Loucy (cell line): ENCODE results near the gene TCL1A.

Experiments
- H2AFZ ChIP-seq: fragments of 200-600 bp; sonication (generic); 2 replicates; pipeline ENCODE4 v1.6.0; 2016; ENCODE audit warnings: antibody characterized with exemption, mild to moderate bottlenecking, low read length, moderate library complexity
- H3F3A ChIP-seq: fragments of 200-600 bp; 2 replicates; pipeline ENCODE4 v1.6.0; 2016; ENCODE audit warnings: antibody characterized with exemption, low read depth, mild to moderate bottlenecking
- H3K27me3 ChIP-seq: fragments of 200-600 bp; sonication (generic); 2 replicates; pipeline ENCODE4 v1.6.1; 2014; ENCODE audit warnings: low read length, mild to moderate bottlenecking; ENCODE audit not compliant: insufficient read depth, poor library complexity, severe bottlenecking
- H3K36me3 ChIP-seq: fragments of 200-600 bp; sonication (generic); 2 replicates; pipeline ENCODE4 v1.6.1; 2016; ENCODE audit warnings: low read length; ENCODE audit not compliant: insufficient read depth
- H3K4me1 ChIP-seq: fragments of 200-600 bp; sonication (generic); 2 replicates; pipeline ENCODE4 v1.5.1; 2014; ENCODE audit warnings: low read length, mild to moderate bottlenecking; ENCODE audit not compliant: insufficient read depth, poor library complexity, severe bottlenecking
- H3K4me2 ChIP-seq: fragments of 200-600 bp; sonication (generic); 2 replicates; pipeline ENCODE4 v1.6.0; 2014; ENCODE audit warnings: antibody characterized with exemption, low read length, low read depth, mild to moderate bottlenecking; ENCODE audit not compliant: poor library complexity, severe bottlenecking
- H3K4me3 ChIP-seq: fragments of 200-600 bp; sonication (generic); 2 replicates; pipeline ENCODE4 v1.5.1; 2014; ENCODE audit warnings: low read length, mild to moderate bottlenecking, mixed read lengths; ENCODE audit not compliant: poor library complexity, severe bottlenecking
- H3K79me2 ChIP-seq: fragments of 200-600 bp; sonication (generic); 2 replicates; pipeline ENCODE4 v1.6.1; 2014; ENCODE audit warnings: low read length; ENCODE audit not compliant: insufficient read depth
- H3K9ac ChIP-seq: fragments of 200-600 bp; sonication (generic); 2 replicates; pipeline ENCODE4 v1.6.0; 2014; ENCODE audit warnings: mild to moderate bottlenecking, low read depth, low read length, moderate library complexity; ENCODE audit not compliant: poor library complexity, severe bottlenecking
- H3K9me2 ChIP-seq: fragments of 200-600 bp; sonication (generic); replicated peaks from 2 replicates; pipeline ENCODE4 v1.6.1; 2016; ENCODE audit warnings: low read depth, low read length, mixed read lengths
- H3K9me3 ChIP-seq: fragments of 200-600 bp; sonication (generic); 2 replicates; pipeline ENCODE4 v1.6.1; 2014; ENCODE audit warnings: mild to moderate bottlenecking, antibody characterized with exemption, low read length, low read depth; ENCODE audit not compliant: insufficient read depth
- H4K20me1 ChIP-seq: fragments of 200-600 bp; sonication (generic); 2 replicates; pipeline ENCODE4 v1.6.0; 2014; ENCODE audit warnings: antibody characterized with exemption, low read length, mild to moderate bottlenecking; ENCODE audit not compliant: insufficient read depth, poor library complexity, severe bottlenecking
- EZH2phosphoT487 ChIP-seq: fragments of 200-600 bp; IDR thresholded peaks from 2 replicates; pipeline ENCODE4 v1.6.1; 2018; ENCODE audit warnings: antibody characterized with exemption, mild to moderate bottlenecking, moderate library complexity, borderline replicate concordance
- TF ChIP-seq, protein P1 (sequence below): fragments of 200-600 bp; sonication (generic); conservative IDR thresholded peaks from 2 replicates; pipeline ENCODE4 v1.5.1; 2014; ENCODE audit warnings: mild to moderate bottlenecking, antibody characterized with exemption, low read length

Gene TCL1A

DNA sequence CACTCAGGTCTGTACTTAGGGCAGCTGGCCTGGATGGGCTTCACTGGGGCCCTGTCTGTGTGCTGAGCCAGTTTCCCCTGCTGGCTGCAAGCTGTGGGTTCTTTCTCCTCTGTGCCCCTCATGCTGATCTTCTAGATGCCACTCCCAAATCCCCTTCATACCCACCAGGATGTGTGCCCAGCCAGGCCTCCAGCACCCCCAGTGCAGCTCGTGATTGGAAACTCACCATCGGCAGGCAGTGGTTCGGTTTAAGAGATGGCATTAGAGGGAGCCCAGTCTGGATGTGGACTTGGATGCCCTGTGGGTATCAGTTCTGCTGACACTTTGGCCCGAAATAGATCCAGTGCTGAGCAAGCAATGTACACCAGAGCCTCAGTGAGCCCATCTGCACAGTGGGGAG lies 21.8 kb downstream of the TCL1A start:
- Histone ChIP-seq H3K9ac (no peak overlapping the region), H3K4me1 (peaks cover 6% of the 10 kb centered on the region), H3K36me3 (no peaks in the 10 kb centered on the region), H3K27me3 (no peaks in the 10 kb centered on the region), H3F3A (no peaks in the 10 kb centered on the region), H3K4me2 (no peak overlapping the region), H2AFZ (no peak overlapping the region), H3K79me2 (no peaks in the 10 kb centered on the region), H3K9me3 (no peaks in the 10 kb centered on the region), H3K4me3 (no peak overlapping the region), H4K20me1 (no peaks in the 10 kb centered on the region), H3K9me2 (no peaks in the 10 kb centered on the region)
- TF ChIP-seq, protein P1, sequence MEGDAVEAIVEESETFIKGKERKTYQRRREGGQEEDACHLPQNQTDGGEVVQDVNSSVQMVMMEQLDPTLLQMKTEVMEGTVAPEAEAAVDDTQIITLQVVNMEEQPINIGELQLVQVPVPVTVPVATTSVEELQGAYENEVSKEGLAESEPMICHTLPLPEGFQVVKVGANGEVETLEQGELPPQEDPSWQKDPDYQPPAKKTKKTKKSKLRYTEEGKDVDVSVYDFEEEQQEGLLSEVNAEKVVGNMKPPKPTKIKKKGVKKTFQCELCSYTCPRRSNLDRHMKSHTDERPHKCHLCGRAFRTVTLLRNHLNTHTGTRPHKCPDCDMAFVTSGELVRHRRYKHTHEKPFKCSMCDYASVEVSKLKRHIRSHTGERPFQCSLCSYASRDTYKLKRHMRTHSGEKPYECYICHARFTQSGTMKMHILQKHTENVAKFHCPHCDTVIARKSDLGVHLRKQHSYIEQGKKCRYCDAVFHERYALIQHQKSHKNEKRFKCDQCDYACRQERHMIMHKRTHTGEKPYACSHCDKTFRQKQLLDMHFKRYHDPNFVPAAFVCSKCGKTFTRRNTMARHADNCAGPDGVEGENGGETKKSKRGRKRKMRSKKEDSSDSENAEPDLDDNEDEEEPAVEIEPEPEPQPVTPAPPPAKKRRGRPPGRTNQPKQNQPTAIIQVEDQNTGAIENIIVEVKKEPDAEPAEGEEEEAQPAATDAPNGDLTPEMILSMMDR: no peak
- no peak for TF ChIP-seq EZH2phosphoT487

- no peaks in the 10 kb centered on the region for H3K9me3 ChIP-seq
- H3K27me3 ChIP-seq: no peaks in the 10 kb centered on the region
- no peak overlapping the region for H3K9ac ChIP-seq
- H3F3A ChIP-seq: no peaks in the 10 kb centered on the region
- H4K20me1 ChIP-seq: no peaks in the 10 kb centered on the region
- H3K79me2 ChIP-seq: no peaks in the 10 kb centered on the region
- TF ChIP-seq, protein P1: no peak
- no peak overlapping the region for H2AFZ ChIP-seq
- H3K4me3 ChIP-seq: no peak overlapping the region
- no peak overlapping the region for H3K4me2 ChIP-seq
- no peaks in the 10 kb centered on the region for H3K36me3 ChIP-seq
- no peaks in the 10 kb centered on the region for H3K9me2 ChIP-seq
- H3K4me1 ChIP-seq: peaks cover 3% of the 10 kb centered on the region
These were observed 22.3 kb downstream of the TCL1A start for GRCh38 chr14:95691591-95691990.

GRCh38 chr14:95690815-95691214 lies 23.1 kb downstream of the TCL1A start:
- Histone ChIP-seq H3K9me2 (no peaks in the 10 kb centered on the region), H3K79me2 (no peaks in the 10 kb centered on the region), H3K36me3 (no peaks in the 10 kb centered on the region), H3F3A (no peaks in the 10 kb centered on the region), H3K4me2 (no peak overlapping the region), H4K20me1 (no peaks in the 10 kb centered on the region), H3K4me3 (no peak overlapping the region), H3K27me3 (no peaks in the 10 kb centered on the region), H3K9me3 (no peaks in the 10 kb centered on the region), H3K4me1 (no peaks in the 10 kb centered on the region), H3K9ac (no peak overlapping the region), H2AFZ (no peak overlapping the region)
- no peak for TF ChIP-seq EZH2phosphoT487
- TF ChIP-seq, protein P1: no peak
